Muscle layer of colon (tissue), 2 donors: ENCODE data around the gene ASH1L.
"Not testable (repeated sequence)": the region's sequence is repeated elsewhere in the genome, so short reads cannot be mapped to it uniquely, and the experiment has no call there.

Experiments
- H3K27ac ChIP-seq: one replicate; pipeline ENCODE4 v1.7.0; 2013; ENCODE audit warnings: low read depth, mild to moderate bottlenecking, low read length, moderate library complexity
- H3K27me3 ChIP-seq, 2 donors: one replicate each; pipeline ENCODE4 v1.7.0; 2013; ENCODE audit warnings: low read length in 2 of 2, mild to moderate bottlenecking in 2 of 2; ENCODE audit not compliant: insufficient read depth in 2 of 2, control insufficient read depth in 1 of 2
- H3K36me3 ChIP-seq: one replicate; pipeline ENCODE4 v1.7.0; 2013; ENCODE audit warnings: mild to moderate bottlenecking, low read length; ENCODE audit not compliant: insufficient read depth
- H3K4me1 ChIP-seq: one replicate; pipeline ENCODE4 v1.7.0; 2013; ENCODE audit warnings: mild to moderate bottlenecking, low read length; ENCODE audit not compliant: insufficient read depth
- H3K4me3 ChIP-seq, 2 donors: one replicate each; pipeline ENCODE4 v1.7.0; 2013; ENCODE audit warnings: low read length in 2 of 2, low read depth in 1 of 2, mild to moderate bottlenecking in 1 of 2, moderate library complexity in 1 of 2
- H3K9ac ChIP-seq: one replicate; pipeline ENCODE4 v1.7.0; 2013; ENCODE audit warnings: low read length
- H3K9me3 ChIP-seq: one replicate; pipeline ENCODE4 v1.7.0; 2013; ENCODE audit warnings: mild to moderate bottlenecking, low read length
- donor health status: abdominal sarcoma.
- donor health status: Adenocarcinoma of cecum.

The ASH1L gene, protein sequence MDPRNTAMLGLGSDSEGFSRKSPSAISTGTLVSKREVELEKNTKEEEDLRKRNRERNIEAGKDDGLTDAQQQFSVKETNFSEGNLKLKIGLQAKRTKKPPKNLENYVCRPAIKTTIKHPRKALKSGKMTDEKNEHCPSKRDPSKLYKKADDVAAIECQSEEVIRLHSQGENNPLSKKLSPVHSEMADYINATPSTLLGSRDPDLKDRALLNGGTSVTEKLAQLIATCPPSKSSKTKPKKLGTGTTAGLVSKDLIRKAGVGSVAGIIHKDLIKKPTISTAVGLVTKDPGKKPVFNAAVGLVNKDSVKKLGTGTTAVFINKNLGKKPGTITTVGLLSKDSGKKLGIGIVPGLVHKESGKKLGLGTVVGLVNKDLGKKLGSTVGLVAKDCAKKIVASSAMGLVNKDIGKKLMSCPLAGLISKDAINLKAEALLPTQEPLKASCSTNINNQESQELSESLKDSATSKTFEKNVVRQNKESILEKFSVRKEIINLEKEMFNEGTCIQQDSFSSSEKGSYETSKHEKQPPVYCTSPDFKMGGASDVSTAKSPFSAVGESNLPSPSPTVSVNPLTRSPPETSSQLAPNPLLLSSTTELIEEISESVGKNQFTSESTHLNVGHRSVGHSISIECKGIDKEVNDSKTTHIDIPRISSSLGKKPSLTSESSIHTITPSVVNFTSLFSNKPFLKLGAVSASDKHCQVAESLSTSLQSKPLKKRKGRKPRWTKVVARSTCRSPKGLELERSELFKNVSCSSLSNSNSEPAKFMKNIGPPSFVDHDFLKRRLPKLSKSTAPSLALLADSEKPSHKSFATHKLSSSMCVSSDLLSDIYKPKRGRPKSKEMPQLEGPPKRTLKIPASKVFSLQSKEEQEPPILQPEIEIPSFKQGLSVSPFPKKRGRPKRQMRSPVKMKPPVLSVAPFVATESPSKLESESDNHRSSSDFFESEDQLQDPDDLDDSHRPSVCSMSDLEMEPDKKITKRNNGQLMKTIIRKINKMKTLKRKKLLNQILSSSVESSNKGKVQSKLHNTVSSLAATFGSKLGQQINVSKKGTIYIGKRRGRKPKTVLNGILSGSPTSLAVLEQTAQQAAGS (N-terminal part only)

DNA sequence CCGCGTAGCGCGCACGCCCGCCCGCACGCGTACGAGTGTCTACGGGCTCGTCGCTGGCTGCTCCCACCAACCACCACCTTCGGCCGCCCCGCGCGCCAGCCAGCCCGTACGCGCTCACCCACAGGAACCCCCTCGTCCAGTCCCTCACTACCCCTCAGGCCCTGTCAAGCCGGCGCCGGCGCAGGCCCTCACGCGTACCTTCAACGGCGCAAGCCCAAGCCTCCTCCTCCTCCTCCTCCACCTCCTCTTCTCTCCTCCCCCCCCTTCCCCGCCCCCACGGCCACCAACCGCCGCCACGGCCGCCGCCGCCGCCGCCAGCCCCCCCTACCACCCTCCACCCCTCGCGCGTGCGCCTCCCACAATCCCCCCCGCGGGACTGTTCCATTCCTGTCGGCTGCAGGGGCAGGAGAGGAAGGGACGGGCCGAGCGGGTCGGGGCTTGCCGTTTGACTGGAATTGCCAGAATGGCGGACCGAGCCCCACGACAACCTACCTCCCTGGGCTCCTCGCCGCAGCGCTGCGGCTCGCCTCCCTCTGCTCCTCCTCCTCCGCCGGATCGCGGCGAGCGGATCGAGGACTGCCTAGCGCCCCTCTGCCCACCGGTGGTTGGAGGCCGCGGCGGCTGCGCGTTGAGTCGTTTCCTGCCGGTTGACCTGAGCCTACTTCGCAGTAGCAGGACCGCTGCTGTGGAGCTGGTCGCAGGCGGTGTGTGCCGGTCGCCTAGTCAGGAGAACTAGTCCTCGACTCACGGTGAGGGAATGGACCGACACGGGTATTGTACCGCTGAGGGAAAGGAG, at the start of gene ASH1L:
TSS of gene ASH1L (minus strand) at position 223 of the 796 bp plus-strand sequence. CDS start 41,284 bp downstream, outside the sequence.
- Histone ChIP-seq H3K4me3 (peak within 1 kb of the TSS; percentile 82 to 95), H3K27me3 (no peaks in the 10 kb centered on the region), H3K9ac (peak within 1 kb of the TSS; percentile 80), H3K9me3 (no peaks in the 10 kb centered on the region), H3K4me1 (peaks cover 26% of the 10 kb centered on the region), H3K27ac (peak within 1 kb of the TSS; percentile 98), H3K36me3 (no peaks in the 10 kb centered on the region)

- not testable (repeated sequence) for H3K9me3 ChIP-seq, H3K4me3 ChIP-seq, H3K27ac ChIP-seq, H3K4me1 ChIP-seq, H3K36me3 ChIP-seq, H3K9ac ChIP-seq, H3K27me3 ChIP-seq
Measured at GRCh38 chr1:155610257-155610647, 47.6 kb upstream of the ASH1L start.

DNA sequence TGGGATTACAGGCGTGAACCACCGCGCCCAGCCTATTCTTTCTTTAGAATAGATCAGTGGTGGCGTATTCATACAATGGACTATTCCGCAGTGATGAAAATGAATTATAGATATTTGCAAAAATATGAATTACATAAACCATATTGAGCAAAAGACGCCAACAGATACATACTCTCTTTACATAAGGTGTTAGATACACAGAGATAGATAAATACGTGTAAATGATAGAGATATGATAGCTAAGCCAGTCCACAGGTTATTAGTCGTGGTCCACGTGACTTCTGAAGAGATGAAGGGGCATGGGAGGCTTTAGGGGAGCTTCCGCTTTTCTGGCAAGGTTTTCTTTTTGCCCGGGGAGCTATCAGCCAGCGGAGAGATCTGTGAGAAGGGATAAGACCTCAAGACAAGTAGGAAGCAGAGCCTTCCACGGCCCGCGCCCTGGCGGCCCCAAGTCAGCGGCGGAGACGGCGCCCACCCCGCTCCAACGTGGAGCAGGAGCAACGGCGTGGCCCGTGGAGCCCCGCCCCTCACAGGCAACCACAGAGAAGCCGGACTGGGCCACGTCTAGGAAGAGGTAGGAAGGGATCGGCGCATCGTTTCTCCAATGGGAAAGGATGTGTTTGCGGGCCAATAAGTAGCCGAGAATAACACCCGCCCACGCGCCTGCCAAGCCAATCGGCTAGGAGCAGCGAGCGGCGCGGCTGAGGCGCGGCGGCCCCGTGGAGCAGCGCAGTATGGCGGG, 47.1 kb upstream of the ASH1L start, which contains the start of gene MSTO1:
TSS of gene MSTO1 (plus strand) at position 704 of the 742 bp plus-strand sequence. CDS start at position 735, 31 bp downstream.
- Histone ChIP-seq H3K9ac (no peak within 1 kb of the TSS), H3K36me3 (no peaks in the 10 kb centered on the region), H3K9me3 (no peaks in the 10 kb centered on the region), H3K27ac (peak within 1 kb of the TSS; percentile 57), H3K4me3 (peak within 1 kb of the TSS; percentile 65 to 72), H3K27me3 (no peaks in the 10 kb centered on the region), H3K4me1 (no peaks in the 10 kb centered on the region)

DNA sequence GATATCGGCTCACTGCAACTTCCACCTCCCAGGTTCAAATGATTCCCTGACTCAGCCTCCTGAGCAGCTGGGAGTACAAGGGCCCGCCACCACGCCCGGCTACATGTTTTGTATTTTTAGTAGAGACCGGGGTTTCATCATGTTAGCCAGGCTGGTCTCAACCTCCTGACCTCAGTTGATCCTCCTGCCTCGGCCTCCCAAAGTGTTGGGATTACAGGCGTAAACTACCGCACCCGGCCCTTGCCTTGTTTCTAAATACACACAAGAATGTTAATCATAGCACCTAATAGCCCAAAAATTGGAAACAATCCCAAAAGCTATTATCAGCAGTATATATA, 46.3 kb upstream of the ASH1L start:
- Histone ChIP-seq H3K4me1 (no peaks in the 10 kb centered on the region), H3K9me3 (no peaks in the 10 kb centered on the region), H3K27me3 (no peaks in the 10 kb centered on the region), H3K36me3 (no peaks in the 10 kb centered on the region), H3K4me3 (no peak overlapping the region), H3K27ac (no peak overlapping the region), H3K9ac (no peak overlapping the region)

DNA sequence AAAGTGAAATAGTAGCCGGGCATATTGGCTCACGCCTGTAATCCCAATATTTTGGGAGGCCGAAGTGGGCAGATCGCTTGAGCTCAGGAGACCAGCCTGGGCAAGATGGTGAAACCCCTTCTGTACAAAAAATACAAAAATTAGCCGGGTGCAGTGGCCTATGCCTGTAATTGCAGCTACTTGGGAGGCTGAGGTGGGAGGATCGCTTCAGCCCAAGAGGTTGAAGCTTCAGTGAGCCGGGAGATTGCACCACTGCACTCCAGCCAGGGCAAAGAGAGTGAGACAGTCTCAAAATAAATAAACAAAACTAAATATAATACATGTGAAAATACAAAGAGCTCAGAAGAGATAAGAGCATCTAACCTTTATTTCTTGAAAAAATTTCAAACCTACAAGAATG, 45.1 kb upstream of the ASH1L start:
- Histone ChIP-seq H3K27me3 (no peaks in the 10 kb centered on the region), H3K9ac (no peak overlapping the region), H3K36me3 (no peaks in the 10 kb centered on the region), H3K4me1 (no peaks in the 10 kb centered on the region), H3K4me3 (no peak overlapping the region), H3K27ac (no peak overlapping the region), H3K9me3 (no peaks in the 10 kb centered on the region)

GRCh38 chr1:155599828-155600572, 37.4 kb upstream of the ASH1L start:
- H3K27ac ChIP-seq = not testable (repeated sequence)

DNA sequence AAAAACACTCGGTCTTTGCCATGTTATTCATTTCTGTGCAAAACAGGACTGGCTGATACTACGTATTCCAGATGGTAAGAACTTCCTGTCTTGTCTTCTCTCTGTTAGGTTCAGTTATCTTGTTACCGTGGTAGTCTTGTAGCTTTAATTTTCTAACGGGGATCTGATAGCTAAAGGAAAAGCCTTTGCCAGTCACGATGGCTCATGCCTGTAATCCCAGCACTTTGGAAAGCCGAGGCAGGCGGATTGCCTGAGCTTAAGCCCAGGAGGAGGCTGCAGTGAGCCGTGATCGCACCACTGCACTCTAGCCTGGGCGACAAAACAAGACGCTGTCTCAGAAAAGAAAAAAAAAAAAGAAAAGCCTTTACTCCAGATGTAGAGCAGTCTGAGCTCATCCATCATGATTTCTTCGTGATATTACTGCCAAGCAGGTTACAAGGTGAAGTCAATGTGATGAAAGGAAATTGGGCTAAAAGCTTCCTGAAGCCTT, 36.3 kb upstream of the ASH1L start:
- Histone ChIP-seq H3K4me3 (no peak overlapping the region), H3K36me3 (no peaks in the 10 kb centered on the region), H3K9ac (no peak overlapping the region), H3K4me1 (no peaks in the 10 kb centered on the region), H3K9me3 (no peaks in the 10 kb centered on the region), H3K27me3 (no peaks in the 10 kb centered on the region), H3K27ac (no peak overlapping the region)

More at GRCh38 chr1:155599828-155600572, 37.4 kb upstream of the ASH1L start:
- H3K9me3 ChIP-seq, H3K27me3 ChIP-seq, H3K36me3 ChIP-seq, H3K4me1 ChIP-seq, H3K9ac ChIP-seq, H3K4me3 ChIP-seq: not testable (repeated sequence)

- Histone ChIP-seq H3K27me3 (no peaks in the 10 kb centered on the region), H3K9me3 (no peaks in the 10 kb centered on the region), H3K4me1 (no peaks in the 10 kb centered on the region), H3K4me3 (no peak overlapping the region), H3K27ac (no peak overlapping the region), H3K36me3 (no peaks in the 10 kb centered on the region), H3K9ac (no peak overlapping the region)
Measured at GRCh38 chr1:155596864-155597263, 34.3 kb upstream of the ASH1L start.

GRCh38 chr1:155595877-155596474, 33.4 kb upstream of the ASH1L start:
- not testable (repeated sequence) for H3K9ac ChIP-seq, H3K27ac ChIP-seq, H3K27me3 ChIP-seq, H3K4me1 ChIP-seq, H3K36me3 ChIP-seq, H3K9me3 ChIP-seq, H3K4me3 ChIP-seq
